HEK293T (cell line): Measurements from ENCODE around the gene SLC17A2.

Source experiments
- CTCF ChIA-PET: fragments of 350-600 bp; formaldehyde crosslinking; extraction: SDS; loops from one replicate; lab custom pipeline; 2021; ENCODE audit warnings: antibody characterized with exemption, inconsistent platforms; lab: Yijun Ruan, JAX
- POLR2A ChIA-PET: fragments of 350-600 bp; formaldehyde crosslinking; extraction: SDS; loops from one replicate; lab custom pipeline; 2020; ENCODE audit warnings: antibody characterized with exemption, inconsistent platforms; lab: Yijun Ruan, JAX
- DNase-seq: peaks from one replicate; pipeline ENCODE4 v3.0.0; 2012; ENCODE audit warnings: mixed read lengths; ENCODE audit errors: extremely low spot score
- ARNT ChIP-seq: fragments of 450-650 bp; IDR thresholded peaks from 2 replicates; pipeline ENCODE4 v1.6.1; 2017; ENCODE audit warnings: mild to moderate bottlenecking
- BHLHE40 ChIP-seq: fragments of 450-650 bp; IDR thresholded peaks from 2 replicates; pipeline ENCODE4 v1.6.1; 2016; ENCODE audit warnings: mild to moderate bottlenecking, moderate library complexity, borderline replicate concordance
- CTBP1 ChIP-seq: fragments of 450-650 bp; IDR thresholded peaks from 2 replicates; pipeline ENCODE4 v1.6.1; 2016; ENCODE audit warnings: borderline replicate concordance
- ELF4 ChIP-seq: fragments of 450-650 bp; IDR thresholded peaks from 2 replicates; pipeline ENCODE4 v1.6.1; 2017; ENCODE audit warnings: antibody characterized with exemption
- FOXA1 ChIP-seq: fragments of 450-650 bp; IDR thresholded peaks from 2 replicates; pipeline ENCODE4 v1.6.1; 2016; ENCODE audit warnings: mild to moderate bottlenecking
- FOXK2 ChIP-seq: fragments of 450-650 bp; IDR thresholded peaks from 2 replicates; pipeline ENCODE4 v1.6.1; 2016; ENCODE audit warnings: mild to moderate bottlenecking
- FOXM1 ChIP-seq: fragments of 450-650 bp; IDR thresholded peaks from 2 replicates; pipeline ENCODE4 v1.6.1; 2017; ENCODE audit warnings: mild to moderate bottlenecking, borderline replicate concordance
- HDGF ChIP-seq: fragments of 450-650 bp; IDR thresholded peaks from 2 replicates; pipeline ENCODE4 v1.6.1; 2017; ENCODE audit warnings: antibody characterized with exemption, borderline replicate concordance
- L3MBTL2 ChIP-seq: fragments of 450-650 bp; conservative IDR thresholded peaks from 2 replicates; pipeline ENCODE4 v1.6.1; 2016; ENCODE audit warnings: mild to moderate bottlenecking
- LEF1 ChIP-seq: fragments of 450-650 bp; IDR thresholded peaks from 2 replicates; pipeline ENCODE4 v1.6.1; 2017; ENCODE audit warnings: mild to moderate bottlenecking, borderline replicate concordance
- NFRKB ChIP-seq: fragments of 450-650 bp; IDR thresholded peaks from 2 replicates; pipeline ENCODE4 v1.6.1; 2016; ENCODE audit warnings: mild to moderate bottlenecking, moderate library complexity
- SP1 ChIP-seq: fragments of 450-650 bp; IDR thresholded peaks from 2 replicates; pipeline ENCODE4 v1.6.1; 2017
- SUZ12 ChIP-seq: fragments of 450-650 bp; IDR thresholded peaks from 2 replicates; pipeline ENCODE4 v1.6.1; 2016; ENCODE audit warnings: mild to moderate bottlenecking
- TARDBP ChIP-seq: fragments of 450-650 bp; IDR thresholded peaks from 2 replicates; pipeline ENCODE4 v1.6.1; 2016
- ZNF384 ChIP-seq: fragments of 450-650 bp; IDR thresholded peaks from 2 replicates; pipeline ENCODE4 v1.6.1; 2016
- TF ChIP-seq, protein P1 (sequence below): fragments of 450-650 bp; IDR thresholded peaks from 2 replicates; pipeline ENCODE4 v1.6.1; 2016

SLC17A2 gene

DNA sequence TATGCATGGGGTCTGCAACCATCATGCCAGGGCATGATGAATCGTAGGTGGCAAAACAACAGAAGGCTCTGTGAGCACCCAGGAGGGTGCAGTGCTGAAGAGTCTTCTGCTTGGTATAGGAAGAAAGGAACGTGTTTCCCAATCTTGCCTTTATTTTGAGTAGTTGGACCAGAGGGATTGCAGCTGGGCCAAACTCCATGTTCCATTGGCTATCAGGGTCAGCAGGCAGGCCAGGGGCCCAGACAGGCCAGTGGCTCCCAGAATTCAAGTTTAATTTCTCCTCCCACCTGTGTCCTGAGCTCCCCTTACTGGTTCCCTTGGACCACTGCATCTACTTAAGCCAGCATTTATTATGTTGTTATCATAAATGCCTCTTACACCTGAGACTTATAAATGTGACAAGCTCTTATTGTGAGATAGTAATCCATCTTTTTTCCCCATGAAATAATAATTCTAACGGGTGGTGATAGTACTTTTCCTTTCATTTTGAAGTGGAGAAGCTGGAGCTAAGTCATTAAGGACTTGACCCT is 31.2 kb upstream of the SLC17A2 start:
- ChIA-PET CTCF (no interaction called here), POLR2A (interaction anchor here (1.2 to 2.7 kb wide), 2 partner anchors 31 to 59 kb away, joined by 3 to 12 read pairs; no protein-coding TSS in a partner anchor)
- DNase-seq = no peak

DNA sequence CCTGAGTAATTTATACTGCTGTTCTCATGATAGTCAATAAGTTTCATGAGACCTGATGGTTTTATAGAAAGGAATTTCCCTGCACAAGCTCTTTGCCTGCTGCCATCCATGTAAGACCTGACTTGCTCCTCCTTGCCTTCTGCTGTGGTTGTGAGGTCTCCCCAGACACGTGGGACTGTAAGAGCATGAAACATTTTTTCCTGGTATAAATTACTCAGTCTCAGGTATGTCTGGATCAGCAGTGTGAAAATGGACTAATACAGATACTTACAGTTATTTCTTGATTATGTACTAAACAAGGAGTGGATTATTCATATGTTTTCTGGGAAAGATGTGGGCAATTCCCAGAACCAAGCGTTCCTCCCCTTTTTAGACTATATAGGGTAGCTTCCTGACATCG is 30.2 kb upstream of the SLC17A2 start:
- no peak for DNase-seq
- CTCF ChIA-PET = no interaction called here
- TF ChIP-seq FOXM1 = no peak
- TF ChIP-seq, protein P1, sequence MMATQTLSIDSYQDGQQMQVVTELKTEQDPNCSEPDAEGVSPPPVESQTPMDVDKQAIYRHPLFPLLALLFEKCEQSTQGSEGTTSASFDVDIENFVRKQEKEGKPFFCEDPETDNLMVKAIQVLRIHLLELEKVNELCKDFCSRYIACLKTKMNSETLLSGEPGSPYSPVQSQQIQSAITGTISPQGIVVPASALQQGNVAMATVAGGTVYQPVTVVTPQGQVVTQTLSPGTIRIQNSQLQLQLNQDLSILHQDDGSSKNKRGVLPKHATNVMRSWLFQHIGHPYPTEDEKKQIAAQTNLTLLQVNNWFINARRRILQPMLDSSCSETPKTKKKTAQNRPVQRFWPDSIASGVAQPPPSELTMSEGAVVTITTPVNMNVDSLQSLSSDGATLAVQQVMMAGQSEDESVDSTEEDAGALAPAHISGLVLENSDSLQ = no peak
- TF ChIP-seq SP1 = no peak
- TF ChIP-seq HDGF = no peak
- no peak for TF ChIP-seq BHLHE40
- no peak for TF ChIP-seq SUZ12
- POLR2A ChIA-PET = no interaction called here

More for the DNA sequence above, 31.2 kb upstream of the SLC17A2 start:
- TF ChIP-seq HDGF (no peak), FOXK2 (no peak), CTBP1 (no peak), LEF1 (no peak), ARNT (no peak), SP1 (no peak), FOXM1 (no peak), L3MBTL2 (no peak)

DNA sequence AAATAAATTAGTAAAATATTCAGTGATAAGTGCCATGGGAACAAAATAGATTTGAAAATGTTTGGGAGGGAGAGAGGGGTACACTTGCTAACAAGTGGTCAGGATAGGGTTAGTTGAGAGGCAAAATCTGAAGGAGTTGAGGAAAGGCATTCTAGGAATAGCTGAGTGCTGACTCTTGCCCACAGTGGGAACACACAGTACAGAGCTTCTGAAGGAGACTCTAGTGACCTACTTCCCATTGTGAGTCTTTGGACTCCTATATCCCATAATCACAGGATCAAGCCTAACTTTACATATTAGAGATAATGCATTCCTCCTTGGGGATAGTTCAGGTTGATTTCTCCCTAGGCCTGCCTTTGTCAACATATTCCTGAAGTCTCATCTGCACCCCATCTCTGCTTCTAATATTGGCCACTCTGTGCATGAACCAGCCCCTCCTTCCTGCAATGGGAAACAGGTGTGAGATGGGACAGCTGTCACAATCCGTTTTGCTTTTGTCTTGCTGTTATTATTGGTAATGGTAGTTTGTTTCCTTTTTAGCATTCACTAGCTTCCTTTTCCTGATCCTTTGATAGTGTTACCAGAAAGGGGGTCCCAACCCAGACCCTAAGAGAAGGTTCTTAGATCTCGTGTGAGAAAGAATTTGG is 29.5 kb upstream of the SLC17A2 start:
- ChIA-PET POLR2A (no interaction called here), CTCF (interaction anchor here (0.6 kb wide), 1 partner anchor 23 kb away, joined by 3 read pairs; no protein-coding TSS in a partner anchor)
- no peak for TF ChIP-seq FOXK2
- TF ChIP-seq NFRKB = no peak
- TF ChIP-seq ZNF384 = no peak
- TF ChIP-seq, protein P1 = no peak
- TF ChIP-seq FOXM1 = no peak
- TF ChIP-seq LEF1 = no peak
- TF ChIP-seq SP1 = no peak
- TF ChIP-seq HDGF = no peak
- no peak for DNase-seq

DNA sequence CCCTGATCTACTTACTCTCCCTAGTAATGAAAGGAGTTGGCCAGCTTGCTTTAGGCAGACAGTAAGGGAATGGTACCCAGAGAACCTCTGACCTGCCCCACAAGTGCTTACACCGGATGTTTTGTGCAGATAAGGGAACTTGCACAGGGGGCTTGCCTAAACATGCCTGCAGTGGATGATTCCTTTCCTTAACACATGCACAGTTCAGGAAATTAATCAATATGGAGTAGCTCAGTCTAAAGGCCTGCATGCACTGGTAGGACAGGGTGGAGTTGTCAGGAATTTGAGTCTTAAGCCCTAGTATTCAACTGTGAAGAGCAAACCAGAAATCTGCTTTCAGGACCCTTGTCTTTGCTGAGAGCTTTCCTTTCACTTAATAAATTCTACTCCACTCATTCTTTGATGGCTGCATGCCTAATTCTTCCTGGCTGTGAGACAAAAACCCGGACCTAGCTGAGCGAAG is 28.2 kb upstream of the SLC17A2 start:
- POLR2A ChIA-PET = interaction anchor here (0.8 kb wide), 1 partner anchor 34 kb away, joined by 4 read pairs; no protein-coding TSS in a partner anchor
- no peak for DNase-seq
- TF ChIP-seq ELF4 (no peak), SP1 (no peak), ARNT (no peak), SUZ12 (no peak), LEF1 (no peak), ZNF384 (no peak), BHLHE40 (no peak), TARDBP (no peak), FOXA1 (no peak), NFRKB (no peak), CTBP1 (no peak), FOXM1 (no peak), HDGF (no peak), FOXK2 (no peak), L3MBTL2 (no peak)
- TF ChIP-seq, protein P1 = no peak
- CTCF ChIA-PET = no interaction called here

DNA sequence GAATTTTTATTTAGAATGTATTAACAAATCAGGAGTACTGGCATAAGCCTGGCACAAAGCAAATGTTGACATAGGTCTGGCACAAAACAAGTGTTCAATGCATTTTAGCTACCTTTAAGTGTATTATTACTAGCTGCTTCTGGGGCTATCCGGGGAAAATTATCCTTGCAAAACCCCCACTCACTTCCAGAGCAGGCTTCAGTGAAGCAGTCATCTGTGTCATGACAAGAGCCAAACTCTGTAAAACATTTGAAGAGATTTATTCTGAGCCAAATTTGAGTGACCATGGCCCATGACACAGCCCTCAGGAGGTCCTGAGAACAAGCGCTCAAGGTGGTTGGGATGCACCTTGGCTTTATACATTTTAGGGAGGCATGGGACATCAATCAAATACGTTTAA is 25.7 kb upstream of the SLC17A2 start:
- TF ChIP-seq CTBP1 = no peak
- TF ChIP-seq SP1 = no peak
- TF ChIP-seq SUZ12 = no peak
- no peak for TF ChIP-seq FOXK2
- TF ChIP-seq, protein P1 = no peak
- TF ChIP-seq FOXM1 = no peak
- TF ChIP-seq ZNF384 = no peak
- no peak for TF ChIP-seq TARDBP
- TF ChIP-seq L3MBTL2 = no peak
- no peak for TF ChIP-seq HDGF
- no peak for TF ChIP-seq ARNT
- TF ChIP-seq NFRKB = no peak
- no peak for TF ChIP-seq ELF4
- TF ChIP-seq FOXA1 = no peak
- no peak for TF ChIP-seq LEF1

More for the DNA sequence above, 25.7 kb upstream of the SLC17A2 start:
- POLR2A ChIA-PET = no interaction called here
- DNase-seq = no peak
- CTCF ChIA-PET = no interaction called here
